HG03025 (cell line): ENCODE data around the gene TRPV3.
"Not testable (repeated sequence)": the region's sequence is repeated elsewhere in the genome, so short reads cannot be mapped to it uniquely, and the experiment has no call there.

Source experiments
- ATAC-seq: cut with Tn5 transposase; IDR thresholded peaks from one replicate; pipeline ENCODE4 v1.9.1; 2021; ENCODE audit warnings: mild to moderate bottlenecking, moderate library complexity; ENCODE audit not compliant: unreplicated experiment, low FRiP score

Gene TRPV3

GRCh38 chr17:3557768-3558583 is at the start of gene TRPV3:
TRPV3 (minus strand) TSS chr17:3557812; CDS start chr17:3554850, 2,962 bp downstream.
- peak; percentile 37 for ATAC-seq

DNA sequence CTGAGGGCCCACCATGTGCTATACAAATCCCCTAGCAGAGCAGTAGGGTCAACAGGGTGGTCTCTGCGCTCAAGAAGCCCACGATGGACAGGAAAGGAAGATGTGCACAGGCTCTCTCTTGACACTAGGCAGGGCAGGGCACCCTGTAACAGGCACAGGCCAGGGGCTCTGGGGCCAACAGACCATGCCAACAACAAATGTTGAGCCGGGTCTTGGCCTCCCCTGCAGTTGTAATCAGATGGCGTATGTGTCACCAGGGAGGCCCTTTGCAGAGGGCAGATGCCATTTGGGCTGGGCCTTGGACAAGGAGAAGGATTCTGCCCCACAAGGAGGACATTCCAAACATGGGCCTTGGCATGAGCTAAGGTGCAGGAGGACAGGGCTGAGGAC is 46.3 kb upstream of the TRPV3 start:
- ATAC-seq = no peak

DNA sequence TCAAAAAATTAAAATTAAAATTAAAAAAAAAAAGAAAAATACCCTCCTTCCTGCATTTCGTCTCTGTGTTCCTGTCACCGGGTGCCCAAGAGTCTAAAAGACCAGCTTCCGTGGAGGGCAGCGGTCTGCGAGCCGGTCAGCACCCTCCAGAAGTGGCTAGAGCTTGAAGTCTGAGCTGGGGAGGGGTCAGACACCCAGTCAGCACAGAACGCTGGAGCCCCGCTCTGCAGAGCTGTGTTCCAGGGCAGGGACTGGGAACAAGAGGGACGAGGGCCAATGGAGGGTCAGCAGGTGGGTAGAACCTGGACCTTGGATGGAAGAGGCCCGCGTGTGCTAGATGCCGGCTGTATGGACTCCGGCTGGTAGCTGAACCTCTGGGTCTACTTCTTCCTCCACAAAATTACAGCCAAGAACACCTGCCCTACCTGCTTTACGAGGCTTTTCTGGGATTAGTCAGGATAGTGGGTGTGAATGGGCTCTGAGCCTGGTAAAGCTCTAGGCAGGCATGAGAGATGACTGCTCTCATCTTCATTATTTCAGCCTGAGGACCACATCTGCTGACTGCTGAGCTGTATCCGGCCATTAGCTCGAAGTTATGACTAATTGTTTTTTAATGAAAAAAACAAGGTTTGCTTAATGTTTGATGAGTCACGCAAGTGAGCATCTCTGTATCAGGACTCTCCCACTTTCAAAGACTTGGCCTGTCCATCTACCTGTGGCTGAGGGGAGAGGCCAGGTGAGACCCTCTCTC is 45.7 kb upstream of the TRPV3 start:
- ATAC-seq = no peak

GRCh38 chr17:3602499-3602898 is 44.9 kb upstream of the TRPV3 start:
- no peak for ATAC-seq

DNA sequence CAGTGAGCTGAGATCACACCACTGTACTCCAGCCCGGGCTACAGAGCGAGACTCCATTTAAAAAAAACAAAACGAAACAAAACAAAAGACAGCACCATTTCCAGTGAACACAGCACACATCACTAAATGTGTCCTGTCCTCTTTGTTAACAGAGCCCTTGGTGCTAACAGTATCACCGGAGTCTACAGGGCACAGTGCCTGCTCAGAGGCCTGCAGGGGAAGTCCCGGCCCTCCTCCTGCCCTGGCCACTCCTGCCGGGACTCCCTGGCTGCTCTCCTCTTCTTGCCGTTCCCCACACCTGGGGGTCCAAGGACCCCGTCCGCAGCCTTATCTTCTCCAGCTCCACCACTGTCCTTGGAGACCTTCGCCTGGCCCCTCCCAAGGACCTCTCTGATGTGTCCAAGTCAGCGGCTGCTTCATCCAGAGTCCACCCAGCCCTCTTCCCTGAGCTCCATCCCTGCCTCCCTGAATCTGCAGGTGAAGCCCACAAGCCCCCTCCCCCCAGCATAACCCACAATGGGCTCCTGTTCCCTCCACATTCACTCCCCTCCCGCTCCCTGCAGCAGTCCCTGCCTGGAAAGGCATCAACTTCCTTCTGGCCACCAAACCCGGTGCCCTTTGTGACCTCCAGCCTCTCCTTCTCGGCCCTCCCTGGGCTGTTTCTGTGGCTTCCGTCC is 43.1 kb upstream of the TRPV3 start:
- ATAC-seq = no peak

GRCh38 chr17:3598078-3598477 is 40.5 kb upstream of the TRPV3 start:
- ATAC-seq = no peak

GRCh38 chr17:3596804-3597464 is 39.3 kb upstream of the TRPV3 start:
- ATAC-seq = no peak

DNA sequence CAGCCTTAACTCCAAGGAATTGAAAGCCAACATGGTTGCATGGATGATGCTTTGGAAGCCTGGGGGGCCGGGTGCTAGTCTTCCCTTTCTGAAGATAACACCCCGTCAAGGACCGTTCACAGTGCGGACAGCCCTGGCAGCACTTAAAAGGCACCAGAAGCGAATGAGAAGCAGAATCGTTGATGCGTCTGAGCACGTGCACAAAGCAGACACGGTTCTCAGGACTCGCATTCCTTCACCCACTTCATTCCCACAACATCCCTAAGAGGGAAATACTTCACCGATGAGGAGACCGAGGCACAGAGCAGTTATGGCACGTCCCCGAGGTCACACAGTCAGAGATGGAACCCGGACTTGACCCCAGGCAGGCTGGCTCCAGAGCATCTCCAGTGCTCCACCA is 37.4 kb upstream of the TRPV3 start:
- ATAC-seq = no peak

DNA sequence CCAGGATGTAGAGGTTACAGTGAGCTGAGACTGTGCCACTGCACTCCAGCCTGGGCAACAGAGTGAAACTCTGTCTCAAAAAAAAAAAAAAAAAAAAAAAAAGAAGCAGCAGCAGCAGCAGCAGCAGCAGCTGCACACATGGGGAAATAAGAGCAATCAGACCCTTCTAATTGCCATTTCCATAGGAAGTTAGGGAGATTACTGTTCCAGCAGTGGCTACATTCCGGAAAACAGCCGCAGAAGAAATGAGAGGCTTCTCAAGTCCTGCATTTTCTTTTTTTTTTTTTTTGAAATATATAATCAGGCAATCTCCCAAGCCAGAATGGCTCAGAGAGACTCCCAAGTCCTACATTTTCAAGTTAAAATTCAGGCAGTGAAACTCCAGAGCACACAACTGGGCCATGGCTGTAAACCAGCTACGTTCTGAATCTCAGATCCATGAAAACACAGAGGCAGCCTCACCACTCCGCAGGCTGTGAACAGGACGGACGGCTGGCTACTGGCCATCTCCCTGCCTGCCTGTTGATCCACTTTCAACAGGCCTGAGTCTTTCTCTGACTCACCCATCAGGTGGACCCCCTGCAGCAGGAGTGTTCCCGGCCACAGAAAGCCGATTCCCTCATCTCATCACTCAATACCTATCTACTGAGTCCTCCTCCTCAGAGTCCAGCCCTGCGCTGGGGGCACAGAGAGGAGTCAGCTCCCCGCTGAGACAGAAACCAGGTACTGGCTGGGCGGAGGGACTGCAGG is 36.6 kb upstream of the TRPV3 start:
- ATAC-seq = no peak

DNA sequence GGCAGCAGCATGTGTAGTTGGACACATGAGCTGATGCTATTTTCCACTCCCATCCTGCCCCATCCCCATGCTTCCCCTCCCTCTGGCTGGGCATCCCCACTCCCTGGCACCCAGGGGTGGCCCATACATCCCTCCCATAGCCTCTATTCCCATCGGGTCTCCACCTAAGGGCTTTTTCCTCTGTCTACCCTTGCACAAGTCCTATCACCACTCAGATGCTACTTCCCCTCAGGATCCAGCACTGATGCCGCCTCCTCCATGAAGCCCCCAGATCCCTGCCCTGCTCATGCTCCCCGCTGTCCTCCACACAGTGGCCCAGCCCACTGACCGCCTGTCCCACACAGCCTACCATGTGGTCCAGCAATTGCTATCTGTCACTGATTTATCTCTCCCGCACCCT is 35.8 kb upstream of the TRPV3 start:
- ATAC-seq = no peak

DNA sequence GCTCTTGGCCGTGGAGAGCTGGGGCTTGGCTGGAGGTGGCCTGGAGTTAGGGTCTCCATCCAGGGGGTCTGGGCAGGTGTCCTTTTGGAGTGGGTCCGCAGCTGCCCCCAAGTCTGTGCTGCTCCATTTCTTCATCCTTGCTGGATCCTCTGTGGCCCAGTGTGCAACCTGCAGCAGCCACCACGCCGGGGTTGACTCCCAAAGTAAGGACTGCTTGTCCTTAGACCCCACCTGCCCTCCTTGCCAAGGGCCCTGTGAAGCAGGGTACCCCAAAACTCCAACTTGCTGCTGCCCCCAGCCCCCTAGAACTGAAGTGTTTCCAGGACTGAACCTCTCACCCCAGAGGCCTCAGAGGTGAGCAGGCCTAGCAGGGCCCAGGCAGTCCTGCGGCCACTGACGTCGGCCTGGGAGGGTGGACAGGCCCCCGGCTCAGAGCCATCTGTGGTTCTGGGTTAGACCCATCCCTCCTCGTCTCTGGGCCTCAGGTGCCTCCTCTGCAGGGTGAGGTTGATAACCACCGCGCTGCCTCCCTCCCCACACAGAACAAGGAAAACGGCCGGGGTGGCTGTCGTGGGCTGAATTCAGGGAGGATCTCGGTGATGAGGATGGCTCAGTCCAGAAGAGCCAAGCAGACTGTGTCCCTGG is 34.7 kb upstream of the TRPV3 start:
- no peak for ATAC-seq

- no peak for ATAC-seq
These were observed 33.2 kb upstream of the TRPV3 start for GRCh38 chr17:3590768-3591167.

GRCh38 chr17:3590231-3590630 is 32.6 kb upstream of the TRPV3 start:
- no peak for ATAC-seq

- ATAC-seq = no peak
These were observed 32.2 kb upstream of the TRPV3 start for GRCh38 chr17:3589784-3590183.

DNA sequence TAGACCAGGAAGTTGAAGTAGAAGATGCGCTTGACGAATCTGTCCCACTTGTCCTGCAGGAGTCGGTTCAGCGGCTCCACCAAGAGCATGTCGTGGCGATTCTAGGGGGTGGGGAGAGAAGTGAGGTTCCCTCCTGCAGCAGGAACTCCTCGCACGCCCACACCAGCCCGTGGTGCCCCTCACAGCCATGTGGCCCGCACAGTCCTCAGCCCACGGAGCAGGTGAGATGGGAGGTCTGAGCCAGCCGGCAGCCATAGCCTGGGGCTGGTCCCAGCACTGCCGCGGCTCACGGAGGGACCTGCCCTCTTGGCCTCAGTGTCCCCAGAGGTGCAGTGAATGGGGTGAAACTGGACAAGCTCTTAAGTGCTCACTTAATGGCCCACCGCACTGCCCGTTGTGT is 28.2 kb upstream of the TRPV3 start:
- ATAC-seq = no peak

DNA sequence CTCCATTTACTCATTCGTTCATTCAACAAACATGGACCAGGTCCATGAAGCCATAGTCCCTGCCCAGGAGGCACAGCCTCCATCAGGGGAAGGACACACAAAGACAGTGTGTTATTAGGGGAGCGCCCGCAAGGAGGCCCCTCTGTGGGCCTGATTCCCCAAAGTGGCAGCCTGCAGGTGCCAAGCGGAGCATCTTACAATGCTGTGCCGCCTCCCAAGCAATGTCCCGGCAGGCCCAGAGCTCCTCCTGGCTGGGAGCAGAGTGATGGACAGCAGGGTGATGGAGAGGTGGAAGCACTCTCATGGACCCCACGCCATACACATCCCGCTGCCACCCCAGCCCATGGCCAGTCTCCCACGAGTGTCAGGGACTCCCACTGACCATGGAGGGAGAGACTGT is 25.8 kb upstream of the TRPV3 start:
- no peak for ATAC-seq

DNA sequence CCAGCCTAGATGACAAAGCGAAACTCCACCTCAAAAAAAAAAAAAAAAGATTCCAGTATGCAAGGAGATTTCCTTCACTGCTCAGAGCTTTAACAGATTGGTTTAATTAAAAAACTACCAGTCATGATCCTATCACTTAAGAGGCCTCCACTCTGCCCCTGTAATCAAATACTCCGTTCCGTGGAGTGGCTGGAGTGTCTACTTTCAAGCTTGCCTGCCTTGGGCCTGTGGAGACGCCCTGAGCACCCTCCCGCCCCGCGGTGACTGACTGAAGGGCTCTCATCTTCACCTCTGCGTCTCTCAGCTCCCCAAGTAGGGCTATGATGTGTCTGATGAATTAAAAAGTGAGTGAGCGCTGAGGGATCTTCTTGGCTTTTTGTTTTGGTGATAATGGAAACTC is 25.3 kb upstream of the TRPV3 start:
- no peak for ATAC-seq

GRCh38 chr17:3578667-3579066 is 21.1 kb upstream of the TRPV3 start:
- not testable (repeated sequence) for ATAC-seq

DNA sequence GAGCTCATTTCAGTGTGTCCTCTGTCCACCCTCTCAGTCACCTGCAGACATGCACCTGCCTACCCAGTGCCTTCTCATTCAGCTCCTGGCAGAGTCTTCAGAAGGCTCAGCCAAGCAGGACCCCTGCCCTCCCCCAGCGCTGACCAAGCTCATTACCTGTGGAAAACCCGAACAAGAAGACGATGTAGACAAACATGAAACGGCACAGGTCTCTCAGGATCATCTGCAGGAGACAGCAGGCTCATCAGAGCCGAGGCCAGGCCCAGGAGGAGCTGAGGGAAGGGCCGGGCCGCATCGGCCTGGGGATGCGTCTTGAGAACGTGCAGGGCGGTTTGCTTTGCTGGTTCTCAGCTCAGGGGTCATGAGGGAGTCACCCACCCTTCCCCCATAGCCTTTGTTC is 19.4 kb upstream of the TRPV3 start:
- ATAC-seq = no peak

- no peak for ATAC-seq
These were observed 17.9 kb upstream of the TRPV3 start for GRCh38 chr17:3575511-3575910.
